ENCODE results near the gene REEP3. TPM values are rescaled to one million over a fixed set of nuclear protein-coding genes. Genes with fewer than 3 reads are reported as not detected.

REEP3 gene
- total RNA-seq, 1 donor from 2014 or later = 36.7 TPM

DNA sequence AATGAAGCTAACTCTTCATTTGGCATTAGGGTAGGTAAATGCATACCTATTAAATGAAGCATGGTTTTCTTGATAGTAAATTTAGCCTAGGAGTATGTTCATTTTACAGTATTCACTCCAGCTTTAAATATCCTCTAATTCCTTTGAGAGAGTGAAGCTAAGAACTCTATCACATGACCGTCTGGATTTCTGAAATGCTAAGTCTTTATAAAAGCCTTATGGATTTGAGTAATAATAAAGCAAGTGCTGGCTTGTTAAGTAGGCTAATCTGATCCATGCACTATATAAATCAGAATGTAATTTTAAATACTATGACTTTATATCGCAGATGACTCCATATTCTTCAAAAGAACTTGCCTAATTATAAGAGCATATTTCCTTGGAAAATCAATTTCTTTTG is 64.8 kb downstream of the REEP3 start:
- Mint-ChIP-seq H3K9me3 (no peaks in the 10 kb centered on the region), H3K4me1 (no peaks in the 10 kb centered on the region), H3K27ac (ENCODE audit: unreplicated experiment) (no peak overlapping the region), H3K4me3 (no peak overlapping the region), H3K36me3 (ENCODE audit: low read depth) (no peaks in the 10 kb centered on the region), H3K27me3 (ENCODE audit: low read depth) (no peaks in the 10 kb centered on the region)
- TF ChIP-seq, protein P1, sequence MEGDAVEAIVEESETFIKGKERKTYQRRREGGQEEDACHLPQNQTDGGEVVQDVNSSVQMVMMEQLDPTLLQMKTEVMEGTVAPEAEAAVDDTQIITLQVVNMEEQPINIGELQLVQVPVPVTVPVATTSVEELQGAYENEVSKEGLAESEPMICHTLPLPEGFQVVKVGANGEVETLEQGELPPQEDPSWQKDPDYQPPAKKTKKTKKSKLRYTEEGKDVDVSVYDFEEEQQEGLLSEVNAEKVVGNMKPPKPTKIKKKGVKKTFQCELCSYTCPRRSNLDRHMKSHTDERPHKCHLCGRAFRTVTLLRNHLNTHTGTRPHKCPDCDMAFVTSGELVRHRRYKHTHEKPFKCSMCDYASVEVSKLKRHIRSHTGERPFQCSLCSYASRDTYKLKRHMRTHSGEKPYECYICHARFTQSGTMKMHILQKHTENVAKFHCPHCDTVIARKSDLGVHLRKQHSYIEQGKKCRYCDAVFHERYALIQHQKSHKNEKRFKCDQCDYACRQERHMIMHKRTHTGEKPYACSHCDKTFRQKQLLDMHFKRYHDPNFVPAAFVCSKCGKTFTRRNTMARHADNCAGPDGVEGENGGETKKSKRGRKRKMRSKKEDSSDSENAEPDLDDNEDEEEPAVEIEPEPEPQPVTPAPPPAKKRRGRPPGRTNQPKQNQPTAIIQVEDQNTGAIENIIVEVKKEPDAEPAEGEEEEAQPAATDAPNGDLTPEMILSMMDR (conservative IDR thresholded peaks at IDR 0.05) = no peak
- no peak for DNase-seq (ENCODE audit: low read depth, low spot score)

DNA sequence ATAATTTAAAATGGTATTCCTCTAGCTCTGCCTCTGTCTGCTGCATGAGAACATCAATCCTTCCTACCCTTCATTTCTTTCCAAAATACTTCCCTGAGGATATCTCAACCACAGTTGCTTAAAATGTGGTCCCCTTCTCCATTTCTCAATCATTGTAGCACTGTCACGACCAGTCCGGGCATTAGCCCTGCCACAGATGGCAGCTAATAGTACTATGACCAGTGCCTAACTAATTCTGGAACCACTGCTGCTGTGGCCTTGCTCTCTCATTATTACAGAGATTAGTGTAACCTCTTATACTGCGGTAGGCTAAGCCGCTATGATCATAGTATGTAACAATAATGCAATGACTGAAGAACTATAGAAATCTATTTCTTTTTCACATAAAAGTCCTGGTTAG is 66.0 kb downstream of the REEP3 start:
- TF ChIP-seq, protein P1 (conservative IDR thresholded peaks at IDR 0.05) = no peak
- no peaks in the 10 kb centered on the region for H3K9me3 Mint-ChIP-seq

DNA sequence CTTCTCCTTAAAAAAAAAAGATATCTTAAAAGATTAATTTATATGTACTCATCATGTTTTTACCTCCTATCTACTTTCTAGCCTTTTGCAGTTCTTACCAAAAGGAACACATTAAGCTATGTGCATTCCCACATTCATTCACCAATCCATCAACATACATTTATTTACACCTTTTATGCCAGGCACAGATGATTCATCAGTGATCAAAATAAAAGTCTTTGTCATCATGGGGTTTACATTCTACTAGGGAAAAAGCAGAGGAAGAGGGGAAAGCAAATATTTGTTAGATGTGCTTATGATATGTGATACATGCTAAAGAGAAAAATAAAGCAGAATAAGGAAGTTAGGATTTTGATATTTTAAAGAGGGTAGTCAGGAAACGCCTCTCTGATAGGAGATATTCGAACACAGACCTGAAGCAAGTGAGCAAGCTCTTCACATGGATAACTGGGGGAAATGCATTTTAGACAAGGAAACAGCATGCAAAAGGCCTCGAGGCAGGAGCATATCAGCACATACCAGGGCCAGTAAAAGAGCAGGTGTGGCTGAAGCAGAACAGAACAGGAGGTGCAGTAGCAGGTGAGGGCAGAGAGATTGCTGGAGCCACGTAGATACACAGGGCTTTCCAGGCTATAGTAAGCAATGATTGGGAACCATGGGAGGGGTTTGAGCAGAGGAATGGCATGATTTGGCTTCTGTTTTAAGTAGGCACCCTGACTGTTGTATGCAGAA is 67.4 kb downstream of the REEP3 start:
- Mint-ChIP-seq H3K36me3 (ENCODE audit: low read depth) (peaks cover 2% of the 10 kb centered on the region), H3K27ac (ENCODE audit: unreplicated experiment) (no peak overlapping the region), H3K4me1 (no peaks in the 10 kb centered on the region), H3K27me3 (ENCODE audit: low read depth) (no peaks in the 10 kb centered on the region), H3K4me3 (no peak overlapping the region), H3K9me3 (no peaks in the 10 kb centered on the region)
- no peak for DNase-seq (ENCODE audit: low read depth, low spot score)
- TF ChIP-seq, protein P1 (conservative IDR thresholded peaks at IDR 0.05) = no peak

More for the DNA sequence above, 66.0 kb downstream of the REEP3 start:
- Mint-ChIP-seq H3K27me3 (ENCODE audit: low read depth) (no peaks in the 10 kb centered on the region), H3K27ac (ENCODE audit: unreplicated experiment) (no peak overlapping the region), H3K36me3 (ENCODE audit: low read depth) (no peaks in the 10 kb centered on the region), H3K4me3 (no peak overlapping the region), H3K4me1 (no peaks in the 10 kb centered on the region)
- DNase-seq (ENCODE audit: low read depth, low spot score) = no peak

DNA sequence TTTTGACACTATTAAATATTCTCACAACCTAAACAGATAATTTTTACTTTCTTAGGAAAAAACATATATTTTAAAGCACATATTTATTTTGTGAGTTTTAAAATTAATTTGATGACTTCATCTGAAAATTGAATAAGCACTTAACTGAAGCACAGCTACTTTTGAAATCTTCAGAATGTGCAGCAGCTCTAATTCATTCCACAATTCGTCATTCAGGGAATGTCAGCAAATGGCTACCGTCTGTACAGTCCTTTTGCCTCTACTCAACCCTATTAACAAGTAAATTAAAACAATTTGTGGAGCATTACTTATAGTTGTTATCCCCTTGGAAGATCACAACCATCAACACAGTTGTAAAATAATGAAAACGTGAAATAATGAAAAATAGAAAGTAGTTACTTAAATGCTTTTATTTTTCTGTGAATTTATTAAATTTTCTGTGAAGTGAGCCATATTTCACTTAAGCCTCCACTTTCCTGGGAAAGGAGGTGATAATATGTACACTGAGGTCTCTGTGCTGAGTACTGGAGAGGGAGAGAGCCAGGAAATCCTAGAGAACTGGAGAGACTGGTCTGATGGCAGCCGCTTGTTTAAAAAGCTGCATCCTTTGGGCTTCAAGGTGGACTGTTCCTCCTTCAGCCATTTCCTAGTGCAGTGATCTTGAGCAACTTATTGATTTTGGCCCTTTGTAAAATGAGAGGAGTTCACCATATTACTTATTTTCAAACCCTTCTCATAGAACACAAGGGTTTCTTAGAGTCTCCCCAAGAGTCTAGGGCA is 70.6 kb downstream of the REEP3 start:
- TF ChIP-seq, protein P1 (conservative IDR thresholded peaks at IDR 0.05) = no peak
- Mint-ChIP-seq H3K4me3 (no peak overlapping the region), H3K9me3 (no peaks in the 10 kb centered on the region), H3K4me1 (no peaks in the 10 kb centered on the region), H3K36me3 (ENCODE audit: low read depth) (peaks cover 7% of the 10 kb centered on the region), H3K27me3 (ENCODE audit: low read depth) (no peaks in the 10 kb centered on the region), H3K27ac (ENCODE audit: unreplicated experiment) (no peak overlapping the region)
- no peak for DNase-seq (ENCODE audit: low read depth, low spot score)

DNA sequence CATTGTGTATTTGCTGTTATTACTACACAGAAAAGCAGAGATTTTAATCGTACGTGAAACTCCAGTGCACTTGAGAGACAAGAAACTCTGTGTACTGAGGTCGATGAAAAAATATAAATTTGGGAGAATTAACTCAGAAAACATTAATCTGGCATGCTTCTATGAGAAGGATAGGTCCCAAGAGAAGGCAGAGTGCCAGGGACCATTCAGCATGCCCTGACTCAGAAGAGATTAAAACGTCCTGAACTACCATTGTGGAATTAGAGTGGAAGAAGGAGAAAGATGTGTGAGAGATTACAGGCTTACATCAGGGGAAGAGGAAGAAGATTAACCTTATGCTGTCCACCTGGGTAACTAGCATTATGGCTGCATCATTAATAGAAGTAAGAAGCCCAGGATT is 72.4 kb downstream of the REEP3 start:
- TF ChIP-seq, protein P1 (conservative IDR thresholded peaks at IDR 0.05) = no peak
- no peak overlapping the region for H3K27ac Mint-ChIP-seq (ENCODE audit: unreplicated experiment)
- H3K4me1 Mint-ChIP-seq = no peaks in the 10 kb centered on the region
- no peaks in the 10 kb centered on the region for H3K27me3 Mint-ChIP-seq (ENCODE audit: low read depth)
- peaks cover 13% of the 10 kb centered on the region for H3K36me3 Mint-ChIP-seq (ENCODE audit: low read depth)
- no peak overlapping the region for H3K4me3 Mint-ChIP-seq
- no peak for DNase-seq (ENCODE audit: low read depth, low spot score)
- H3K9me3 Mint-ChIP-seq = no peaks in the 10 kb centered on the region

Measured in neural crest cell (in vitro differentiated cells).